HG03460 (cell line): ENCODE data around the gene SORCS3.

Experiments used
- ATAC-seq: cut with Tn5 transposase; IDR thresholded peaks from one replicate; pipeline ENCODE4 v1.9.1; 2021; ENCODE audit not compliant: unreplicated experiment

Gene SORCS3

GRCh38 chr10:104643303-104643663 is 2.2 kb downstream of the SORCS3 start:
- no peak for ATAC-seq

GRCh38 chr10:104646146-104646545 is 5.1 kb downstream of the SORCS3 start:
- no peak for ATAC-seq

GRCh38 chr10:104648421-104648820 is 7.3 kb downstream of the SORCS3 start:
- ATAC-seq: no peak

- ATAC-seq: no peak
These were observed 9.0 kb downstream of the SORCS3 start for GRCh38 chr10:104650072-104650471.

- ATAC-seq: no peak
These were observed 9.7 kb downstream of the SORCS3 start for GRCh38 chr10:104650635-104651331.

- ATAC-seq: no peak
These were observed 15.9 kb downstream of the SORCS3 start for GRCh38 chr10:104657036-104657435.

- ATAC-seq: no peak
These were observed 16.4 kb downstream of the SORCS3 start for GRCh38 chr10:104657457-104657856.

- no peak for ATAC-seq
These were observed 17.0 kb downstream of the SORCS3 start for GRCh38 chr10:104658067-104658466.

- no peak for ATAC-seq
These were observed 18.7 kb downstream of the SORCS3 start for GRCh38 chr10:104659809-104660208.

GRCh38 chr10:104663076-104663475 is 22.0 kb downstream of the SORCS3 start:
- no peak for ATAC-seq

GRCh38 chr10:104663563-104663962 is 22.5 kb downstream of the SORCS3 start:
- no peak for ATAC-seq

GRCh38 chr10:104664205-104664604 is 23.1 kb downstream of the SORCS3 start:
- no peak for ATAC-seq

GRCh38 chr10:104665174-104665573 is 24.1 kb downstream of the SORCS3 start:
- ATAC-seq: no peak

GRCh38 chr10:104666106-104666505 is 25.0 kb downstream of the SORCS3 start:
- no peak for ATAC-seq

GRCh38 chr10:104676874-104677273 is 35.8 kb downstream of the SORCS3 start:
- no peak for ATAC-seq

- no peak for ATAC-seq
These were observed 37.6 kb downstream of the SORCS3 start for GRCh38 chr10:104678658-104679057.

- no peak for ATAC-seq
These were observed 39.6 kb downstream of the SORCS3 start for GRCh38 chr10:104680467-104681401.

- no peak for ATAC-seq
These were observed 40.4 kb downstream of the SORCS3 start for GRCh38 chr10:104681485-104681884.

GRCh38 chr10:104683567-104683966 is 42.5 kb downstream of the SORCS3 start:
- no peak for ATAC-seq

- no peak for ATAC-seq
These were observed 45.7 kb downstream of the SORCS3 start for GRCh38 chr10:104686829-104687228.

- ATAC-seq: no peak
These were observed 47.4 kb downstream of the SORCS3 start for GRCh38 chr10:104688251-104689042.
